Muscle of leg (tissue), 11 donors: ENCODE measurements around the gene BRINP1. TPM values are rescaled to one million over a fixed set of nuclear protein-coding genes. Genes with fewer than 3 reads are reported as not detected.

Experiments
- DNase-seq: peaks from one replicate; pipeline ENCODE4 v3.0.0; 2013
- H3K27ac ChIP-seq: one replicate; pipeline ENCODE4 v1.5.1; 2013; ENCODE audit warnings: mild to moderate bottlenecking, low read length, control low read depth
- H3K27me3 ChIP-seq: one replicate; pipeline ENCODE4 v1.6.1; 2013; ENCODE audit warnings: low read length; ENCODE audit not compliant: control insufficient read depth, insufficient read depth
- H3K36me3 ChIP-seq: one replicate; pipeline ENCODE4 v1.6.1; 2013; ENCODE audit warnings: low read length; ENCODE audit not compliant: control insufficient read depth, insufficient read depth
- H3K4me1 ChIP-seq: one replicate; pipeline ENCODE4 v1.6.1; 2013; ENCODE audit warnings: low read length; ENCODE audit not compliant: control insufficient read depth, insufficient read depth
- H3K4me3 ChIP-seq: one replicate; pipeline ENCODE4 v1.5.1; 2013; ENCODE audit warnings: low read length, control low read depth
- H3K9me3 ChIP-seq: replicated peaks from 2 replicates; pipeline ENCODE4 v1.6.1; 2013; ENCODE audit warnings: low read depth, low read length; ENCODE audit not compliant: control insufficient read depth
- WGBS: methylation state at CpG from one replicate; pipeline ENCODE4 v1.1.5; 2013; ENCODE audit warnings: missing lambda C conversion rate; ENCODE audit not compliant: insufficient coverage; 5-methylcytosine and 5-hydroxymethylcytosine counted together
- polyA plus RNA-seq, 8 donors: library from polyadenylated mRNA; unstranded; fragments of 120-200 nt; gene quantifications; one replicate each; pipeline versions ENCODE4 v1.2.1 to v1.2.3, GENCODE V29; 2013; ENCODE audit warnings: inconsistent platforms in 1 of 8, low replicate concordance in 1 of 8; ENCODE audit not compliant: insufficient read length in 8 of 8, insufficient read depth in 1 of 8
- total RNA-seq: library from RNA; stranded (reverse); fragments of 120-200 nt; gene quantifications from one replicate; pipeline ENCODE4 v1.2.4, GENCODE V29; 2013

Gene BRINP1
- total and polyA plus RNA-seq, 9 donors, result 0.06 to 1.4 (median 0.18) TPM

- H3K36me3 ChIP-seq, result no peaks in the 10 kb centered on the region
- no peaks in the 10 kb centered on the region for H3K9me3 ChIP-seq
- no peak overlapping the region for H3K4me3 ChIP-seq
- H3K27me3 ChIP-seq, result no peaks in the 10 kb centered on the region
- WGBS, result 13% methylated on average over 4 of the region's 11 CpGs
- H3K4me1 ChIP-seq, result no peaks in the 10 kb centered on the region
- H3K27ac ChIP-seq, result no peak overlapping the region
- DNase-seq, result peak; percentile 40
Measured at GRCh38 chr9:119349351-119349825, 19.8 kb downstream of the BRINP1 start.

- WGBS, result 62% methylated on average over 10 of the region's 13 CpGs
- Histone ChIP-seq H3K4me3 (no peak overlapping the region), H3K27me3 (no peaks in the 10 kb centered on the region), H3K4me1 (no peaks in the 10 kb centered on the region), H3K27ac (no peak overlapping the region), H3K9me3 (no peaks in the 10 kb centered on the region), H3K36me3 (no peaks in the 10 kb centered on the region)
- no peak for DNase-seq
Measured at GRCh38 chr9:119343059-119343990, 25.9 kb downstream of the BRINP1 start.

- Histone ChIP-seq H3K9me3 (no peaks in the 10 kb centered on the region), H3K36me3 (no peaks in the 10 kb centered on the region), H3K4me1 (peaks cover 5% of the 10 kb centered on the region), H3K27ac (no peak overlapping the region), H3K27me3 (no peaks in the 10 kb centered on the region), H3K4me3 (no peak overlapping the region)
- no peak for DNase-seq
- no CpG with 5 or more reads among the region's 3 CpGs for WGBS
Measured at GRCh38 chr9:119339056-119339455, 30.2 kb downstream of the BRINP1 start.

DNA sequence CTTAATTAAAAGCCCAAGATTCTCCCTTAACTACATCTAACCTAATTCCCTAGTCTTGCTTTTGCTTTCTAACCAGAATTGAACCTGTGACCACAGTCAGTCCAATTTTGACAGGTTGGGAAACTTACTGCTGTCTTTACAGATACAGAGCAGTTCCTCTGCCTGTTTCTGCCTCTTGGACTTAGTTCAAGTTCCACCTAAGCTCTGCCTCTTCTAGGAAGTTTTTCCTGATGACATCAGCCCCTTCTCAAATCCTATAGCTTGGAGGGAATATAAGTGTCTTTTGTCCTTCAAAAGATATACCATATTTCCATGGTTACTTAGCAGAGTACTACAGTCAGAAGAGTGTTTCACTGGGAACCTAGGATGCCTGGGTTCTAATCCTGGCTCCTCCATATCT is 31.7 kb downstream of the BRINP1 start:
- Histone ChIP-seq H3K4me1 (peaks cover 5% of the 10 kb centered on the region), H3K27ac (no peak overlapping the region), H3K27me3 (no peaks in the 10 kb centered on the region), H3K4me3 (no peak overlapping the region), H3K36me3 (no peaks in the 10 kb centered on the region), H3K9me3 (no peaks in the 10 kb centered on the region)
- no peak for DNase-seq

GRCh38 chr9:119334745-119335144 is 34.5 kb downstream of the BRINP1 start:
- Histone ChIP-seq H3K36me3 (no peaks in the 10 kb centered on the region), H3K4me1 (peaks cover 5% of the 10 kb centered on the region), H3K9me3 (no peaks in the 10 kb centered on the region), H3K4me3 (no peak overlapping the region), H3K27ac (no peak overlapping the region), H3K27me3 (no peaks in the 10 kb centered on the region)
- DNase-seq, result no peak
- 11% methylated on average over 4 of the region's 5 CpGs for WGBS

GRCh38 chr9:119333507-119334229 is 35.6 kb downstream of the BRINP1 start:
- H3K4me1 ChIP-seq, result peaks cover 5% of the 10 kb centered on the region
- no peaks in the 10 kb centered on the region for H3K27me3 ChIP-seq
- peaks cover 6% of the 10 kb centered on the region for H3K9me3 ChIP-seq
- H3K4me3 ChIP-seq, result no peak overlapping the region
- no peak for DNase-seq
- H3K36me3 ChIP-seq, result no peaks in the 10 kb centered on the region
- H3K27ac ChIP-seq, result no peak overlapping the region
- WGBS, result no CpG with 5 or more reads among the region's 4 CpGs

GRCh38 chr9:119332522-119332921 is 36.7 kb downstream of the BRINP1 start:
- WGBS, result no CpG with 5 or more reads among the region's 2 CpGs
- no peak overlapping the region for H3K4me3 ChIP-seq

DNA sequence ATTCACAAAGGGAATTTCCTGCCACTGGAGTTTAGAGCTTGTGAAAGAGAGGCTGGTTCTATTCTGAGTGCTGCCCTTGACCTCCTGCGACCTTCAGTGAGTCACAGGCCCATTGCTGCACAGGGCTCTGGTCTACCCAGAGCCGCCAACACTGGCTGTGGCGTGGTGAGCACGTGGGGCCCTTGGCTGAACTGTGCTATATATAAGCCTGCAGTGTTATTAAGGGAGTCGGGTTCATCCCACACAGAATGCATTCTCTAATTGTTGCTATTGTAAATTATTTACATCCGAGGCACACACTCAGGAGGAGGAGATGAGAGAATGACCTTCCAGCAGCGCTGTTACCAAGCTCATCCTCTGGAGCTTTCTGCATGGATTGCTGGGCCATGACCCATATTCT is 47.1 kb downstream of the BRINP1 start:
- WGBS, result 67% methylated on average over 2 of the region's 7 CpGs
- no peaks in the 10 kb centered on the region for H3K4me1 ChIP-seq
- no peak overlapping the region for H3K4me3 ChIP-seq
- H3K27ac ChIP-seq, result no peak overlapping the region
- no peaks in the 10 kb centered on the region for H3K36me3 ChIP-seq
- DNase-seq, result no peak
- no peaks in the 10 kb centered on the region for H3K9me3 ChIP-seq
- no peaks in the 10 kb centered on the region for H3K27me3 ChIP-seq

More at GRCh38 chr9:119332522-119332921, 36.7 kb downstream of the BRINP1 start:
- no peak for DNase-seq
- Histone ChIP-seq H3K27me3 (no peaks in the 10 kb centered on the region), H3K27ac (no peak overlapping the region), H3K36me3 (no peaks in the 10 kb centered on the region), H3K4me1 (peaks cover 5% of the 10 kb centered on the region), H3K9me3 (peaks cover 6% of the 10 kb centered on the region)

DNA sequence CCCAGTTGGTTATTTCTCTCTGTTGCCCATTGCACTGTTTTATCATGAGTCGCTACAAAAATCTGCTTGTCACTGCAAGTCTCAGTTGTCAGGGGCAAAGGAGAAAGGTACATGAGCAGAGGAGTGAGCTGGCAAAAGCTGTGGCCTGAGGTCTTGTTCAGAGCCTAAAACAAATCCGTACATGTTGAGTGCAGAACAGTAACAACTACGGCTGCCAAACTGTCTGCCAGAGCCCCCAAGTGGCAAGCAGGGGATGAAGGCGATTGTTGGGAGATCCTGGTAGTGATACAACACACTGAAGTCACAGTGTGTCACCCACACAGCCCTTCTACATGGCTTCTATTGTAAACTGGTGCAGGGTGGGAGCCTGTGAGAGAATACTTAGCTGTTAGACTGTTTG is 50.9 kb downstream of the BRINP1 start:
- H3K27me3 ChIP-seq, result no peaks in the 10 kb centered on the region
- no peak for DNase-seq
- H3K4me3 ChIP-seq, result no peak overlapping the region
- WGBS, result 20% methylated on average over 3 of the region's 4 CpGs
- no peaks in the 10 kb centered on the region for H3K36me3 ChIP-seq
- H3K9me3 ChIP-seq, result no peaks in the 10 kb centered on the region
- no peak overlapping the region for H3K27ac ChIP-seq
- no peaks in the 10 kb centered on the region for H3K4me1 ChIP-seq

GRCh38 chr9:119313846-119314245 is 55.4 kb downstream of the BRINP1 start:
- Histone ChIP-seq H3K36me3 (no peaks in the 10 kb centered on the region), H3K27me3 (no peaks in the 10 kb centered on the region), H3K4me1 (no peaks in the 10 kb centered on the region), H3K9me3 (no peaks in the 10 kb centered on the region), H3K4me3 (no peak overlapping the region), H3K27ac (no peak overlapping the region)
- 75% methylated on average over 2 of the region's 4 CpGs for WGBS
- DNase-seq, result no peak
